Prostate gland (tissue), 2 donors: ENCODE data around the gene NR6A1. TPM values are rescaled to one million over a fixed set of nuclear protein-coding genes. Genes with fewer than 3 reads are reported as not detected.

Experiments
- DNase-seq: peaks from one replicate; pipeline ENCODE4 v3.0.0-alpha.2; 2019; ENCODE audit warnings: low spot score
- H3K27ac ChIP-seq, 2 donors: fragments of 200-600 bp; sonication (generic); 2 replicates each; pipeline ENCODE4 v1.5.1; 2017 to 2019
- H3K27me3 ChIP-seq: fragments of 200-600 bp; sonication (generic); replicated peaks from 2 replicates; pipeline ENCODE4 v1.5.1; 2019; ENCODE audit not compliant: insufficient read depth
- H3K36me3 ChIP-seq, 2 donors: fragments of 200-600 bp; sonication (generic); 1 replicate in 1 of 2; 2 replicates in 1 of 2; pipeline versions ENCODE4 v1.5.1 to v1.8.1; 2017 to 2019
- H3K4me1 ChIP-seq: fragments of 200-600 bp; sonication (generic); replicated peaks from 2 replicates; pipeline ENCODE4 v1.5.1; 2019
- H3K4me3 ChIP-seq, 2 donors: fragments of 200-600 bp; sonication (generic); 2 replicates each; pipeline ENCODE4 v1.5.1; 2017 to 2019
- H3K9me3 ChIP-seq: fragments of 200-600 bp; sonication (generic); 2 replicates; pipeline ENCODE4 v1.5.1; 2017
- POLR2A ChIP-seq: fragments of 450-650 bp; IDR thresholded peaks from one replicate; pipeline ENCODE4 v1.6.1; 2016; ENCODE audit warnings: antibody characterized with exemption, mild to moderate bottlenecking
- POLR2AphosphoS5 ChIP-seq: sonication (generic); formaldehyde crosslinking; IDR thresholded peaks from one replicate; pipeline ENCODE4 v1.6.1; 2017; ENCODE audit warnings: antibody characterized with exemption
- WGBS: methylation state at CpG from one replicate; pipeline ENCODE4 v1.1.5; 2018; 5-methylcytosine and 5-hydroxymethylcytosine counted together
- intact Hi-C: fragments of 100-400 bp; cut with DNase I; formaldehyde crosslinking; loops from one replicate; pipeline ENCODE4 v1.14.2; 2022
- total RNA-seq, 2 donors: library from RNA; depleted of rRNA; stranded (reverse); fragments of >200 nt; gene quantifications; one replicate each; pipeline ENCODE4 v1.1.0, GENCODE V29; 2016
- TF ChIP-seq, protein P1 (sequence below), 4 experiments: fragments of 200-600 bp in 2 of 4; fragments of 450-650 bp in 2 of 4; sonication (generic) in 2 of 4; IDR thresholded peaks; 1 replicate in 3 of 4; 2 replicates in 1 of 4; pipeline ENCODE4 v1.5.1; 2016 to 2019; ENCODE audit warnings: antibody characterized with exemption in 4 of 4, mild to moderate bottlenecking in 2 of 4, moderate library complexity in 2 of 4

Gene NR6A1
- total RNA-seq, 2 donors from 2014 or later = 1.3 to 53.7 TPM

DNA sequence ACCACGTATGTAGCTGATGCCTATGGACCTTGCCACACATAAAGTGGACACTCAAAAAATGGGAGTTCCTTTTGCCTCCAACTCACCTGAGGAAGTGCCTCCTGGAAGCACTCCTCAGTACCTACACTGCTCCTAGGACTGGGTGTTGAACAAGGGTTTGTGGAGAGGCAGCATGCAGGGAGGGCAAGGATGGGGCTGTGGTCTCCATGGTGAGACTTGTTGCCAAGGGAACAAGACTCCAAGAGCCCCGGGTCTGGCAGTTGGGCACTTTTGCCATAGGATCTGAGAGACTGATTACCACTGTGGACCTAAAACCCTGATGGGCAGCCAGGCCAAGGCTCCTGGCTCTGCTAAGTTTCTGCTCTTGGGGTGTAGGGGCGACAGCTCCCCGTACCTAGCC lies 257.0 kb downstream of the NR6A1 start:
- WGBS = 76% methylated on average over 4 of the region's 4 CpGs
- no peaks in the 10 kb centered on the region for H3K36me3 ChIP-seq
- no peak overlapping the region for H3K27ac ChIP-seq
- intact Hi-C loops = no loop called here
- H3K9me3 ChIP-seq = no peaks in the 10 kb centered on the region
- H3K4me3 ChIP-seq = no peak overlapping the region
- TF ChIP-seq, protein P1, sequence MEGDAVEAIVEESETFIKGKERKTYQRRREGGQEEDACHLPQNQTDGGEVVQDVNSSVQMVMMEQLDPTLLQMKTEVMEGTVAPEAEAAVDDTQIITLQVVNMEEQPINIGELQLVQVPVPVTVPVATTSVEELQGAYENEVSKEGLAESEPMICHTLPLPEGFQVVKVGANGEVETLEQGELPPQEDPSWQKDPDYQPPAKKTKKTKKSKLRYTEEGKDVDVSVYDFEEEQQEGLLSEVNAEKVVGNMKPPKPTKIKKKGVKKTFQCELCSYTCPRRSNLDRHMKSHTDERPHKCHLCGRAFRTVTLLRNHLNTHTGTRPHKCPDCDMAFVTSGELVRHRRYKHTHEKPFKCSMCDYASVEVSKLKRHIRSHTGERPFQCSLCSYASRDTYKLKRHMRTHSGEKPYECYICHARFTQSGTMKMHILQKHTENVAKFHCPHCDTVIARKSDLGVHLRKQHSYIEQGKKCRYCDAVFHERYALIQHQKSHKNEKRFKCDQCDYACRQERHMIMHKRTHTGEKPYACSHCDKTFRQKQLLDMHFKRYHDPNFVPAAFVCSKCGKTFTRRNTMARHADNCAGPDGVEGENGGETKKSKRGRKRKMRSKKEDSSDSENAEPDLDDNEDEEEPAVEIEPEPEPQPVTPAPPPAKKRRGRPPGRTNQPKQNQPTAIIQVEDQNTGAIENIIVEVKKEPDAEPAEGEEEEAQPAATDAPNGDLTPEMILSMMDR (IDR thresholded peaks at IDR 0.05) = no peak
- TF ChIP-seq POLR2AphosphoS5 (no peak), POLR2A (no peak)
- no peaks in the 10 kb centered on the region for H3K27me3 ChIP-seq
- no peaks in the 10 kb centered on the region for H3K4me1 ChIP-seq
- DNase-seq = no peak

DNA sequence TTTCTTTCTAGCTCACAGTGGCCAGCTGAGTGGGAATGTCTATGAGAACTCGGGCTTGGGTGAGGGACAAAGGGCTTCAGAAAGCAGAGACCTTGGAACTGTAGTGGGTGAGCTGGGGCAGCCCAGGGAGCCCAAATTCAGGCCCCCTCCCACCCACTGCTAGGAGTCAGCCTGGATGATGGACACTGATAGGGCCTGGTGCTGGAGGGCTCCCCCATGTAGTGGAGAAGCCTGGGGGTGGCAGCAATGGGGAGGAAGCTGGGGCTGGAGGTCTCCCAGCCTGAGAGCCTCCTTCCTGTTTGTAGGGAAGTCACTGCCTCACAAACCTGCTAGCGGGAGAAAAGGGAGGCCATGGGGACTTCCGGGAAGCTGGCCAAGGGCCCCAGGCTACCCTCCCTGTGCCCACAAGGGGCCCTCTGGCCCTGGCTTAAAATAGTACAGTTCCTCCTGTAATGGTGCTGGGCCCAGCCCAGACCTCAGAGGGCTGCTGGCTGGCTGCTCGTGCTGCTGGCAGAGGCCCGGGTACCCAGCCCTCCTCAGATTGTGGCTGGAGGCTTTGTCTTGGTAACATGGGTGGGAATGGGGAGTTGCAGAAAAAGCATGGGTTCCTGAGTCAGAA lies 257.6 kb downstream of the NR6A1 start:
- Histone ChIP-seq H3K4me1 (no peaks in the 10 kb centered on the region), H3K4me3 (no peak overlapping the region), H3K27ac (no peak overlapping the region), H3K27me3 (no peaks in the 10 kb centered on the region), H3K36me3 (no peaks in the 10 kb centered on the region), H3K9me3 (no peaks in the 10 kb centered on the region)
- TF ChIP-seq POLR2A (no peak), POLR2AphosphoS5 (no peak)
- TF ChIP-seq, protein P1 (IDR thresholded peaks at IDR 0.05) = no peak
- DNase-seq = no peak
- intact Hi-C loops = no loop called here
- 28% methylated on average over 5 of the region's 5 CpGs for WGBS

DNA sequence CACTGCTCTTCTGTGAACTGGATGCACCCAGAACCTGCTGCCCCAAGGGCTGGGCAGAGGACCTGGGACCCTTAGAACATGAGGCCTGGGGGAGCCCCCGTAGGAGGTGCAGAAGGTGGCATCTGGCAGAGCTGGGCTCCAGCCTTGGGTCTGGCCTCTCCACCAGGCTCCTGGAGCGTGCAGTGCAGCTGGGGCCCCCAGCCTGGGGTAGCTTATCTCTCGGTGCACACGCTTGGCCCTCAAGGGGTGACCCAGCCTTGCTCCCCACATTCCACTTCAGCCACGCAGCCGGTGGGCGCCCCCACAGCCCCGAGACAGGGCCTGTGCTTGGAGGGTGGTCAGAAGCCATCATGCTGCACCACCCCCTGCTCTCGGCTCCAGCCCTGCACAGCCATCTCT lies 258.3 kb downstream of the NR6A1 start:
- Histone ChIP-seq H3K4me1 (no peaks in the 10 kb centered on the region), H3K9me3 (no peaks in the 10 kb centered on the region), H3K27ac (no peak overlapping the region), H3K36me3 (no peaks in the 10 kb centered on the region), H3K4me3 (no peak overlapping the region), H3K27me3 (no peaks in the 10 kb centered on the region)
- no peak for DNase-seq
- intact Hi-C loops = no loop called here
- TF ChIP-seq, protein P1 (IDR thresholded peaks at IDR 0.05) = no peak
- TF ChIP-seq POLR2AphosphoS5 (no peak), POLR2A (no peak)
- 85% methylated on average over 9 of the region's 9 CpGs for WGBS

DNA sequence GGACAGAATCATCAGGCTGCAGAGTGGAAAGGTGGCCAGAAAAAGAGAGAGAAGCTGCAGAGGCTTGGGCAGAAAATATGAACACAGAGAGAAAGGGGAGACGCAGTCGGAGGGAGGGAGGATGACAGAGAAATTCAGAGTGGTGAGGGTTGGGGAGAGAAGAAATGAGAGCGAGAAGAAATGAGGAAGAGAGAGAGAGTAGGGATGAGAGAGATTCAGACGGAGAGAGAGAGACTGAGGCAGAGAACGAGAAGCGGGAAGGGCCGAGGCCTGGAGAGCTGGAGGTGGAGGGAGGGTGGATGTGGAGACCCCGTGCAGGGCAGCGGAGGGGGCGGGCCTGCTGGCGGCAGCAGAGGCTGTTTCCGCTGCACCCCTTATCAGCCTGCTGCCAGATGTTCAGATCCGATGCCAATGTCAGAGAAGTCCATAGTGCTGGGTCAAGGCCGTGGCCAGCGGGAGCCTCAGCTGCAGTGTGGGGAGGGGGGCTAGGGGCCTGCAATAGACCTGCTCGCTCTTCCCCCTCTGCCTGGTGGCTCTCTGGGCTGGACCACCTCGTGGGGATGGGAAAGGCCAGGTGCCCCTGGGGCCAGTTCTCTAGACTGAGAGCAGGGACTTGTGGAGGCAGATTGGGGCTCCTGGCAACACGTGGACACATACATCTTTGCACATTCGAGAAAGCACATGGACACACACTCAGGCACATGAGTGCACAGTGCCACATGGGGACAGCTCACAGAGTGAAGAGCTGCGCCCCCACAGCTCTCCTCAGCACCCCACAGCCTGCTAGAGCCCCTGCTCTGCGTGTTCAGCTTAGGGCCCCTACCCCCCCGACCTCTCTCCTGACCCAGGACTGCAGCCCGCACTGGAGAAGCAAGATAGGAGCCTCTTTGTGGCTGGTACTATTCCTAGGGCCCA lies 259.0 kb downstream of the NR6A1 start:
- no peak overlapping the region for H3K4me3 ChIP-seq
- TF ChIP-seq POLR2A (no peak), POLR2AphosphoS5 (no peak)
- TF ChIP-seq, protein P1 (IDR thresholded peaks at IDR 0.05) = no peak
- H3K27me3 ChIP-seq = no peaks in the 10 kb centered on the region
- WGBS = 56% methylated on average over 22 of the region's 23 CpGs
- H3K27ac ChIP-seq = no peak overlapping the region
- H3K36me3 ChIP-seq = no peaks in the 10 kb centered on the region
- no peak for DNase-seq
- H3K4me1 ChIP-seq = no peaks in the 10 kb centered on the region
- H3K9me3 ChIP-seq = no peaks in the 10 kb centered on the region
- intact Hi-C loops = no loop called here
